KBM-7 (cell line): ENCODE results near the gene RPL41.

Source experiments
- DNase-seq: peaks from one replicate; pipeline ENCODE4 v3.0.0-alpha.2; 2015
- in situ Hi-C: fragments of 300-500 bp; cut with MboI; formaldehyde crosslinking; loops from 2 replicates; pipeline ENCODE4 v1.14.3; 2020; ENCODE audit warnings: low sequenced_read_pairs, low pct_unique_long_range_greater_than_20kb, mixed read lengths

RPL41 gene

DNA sequence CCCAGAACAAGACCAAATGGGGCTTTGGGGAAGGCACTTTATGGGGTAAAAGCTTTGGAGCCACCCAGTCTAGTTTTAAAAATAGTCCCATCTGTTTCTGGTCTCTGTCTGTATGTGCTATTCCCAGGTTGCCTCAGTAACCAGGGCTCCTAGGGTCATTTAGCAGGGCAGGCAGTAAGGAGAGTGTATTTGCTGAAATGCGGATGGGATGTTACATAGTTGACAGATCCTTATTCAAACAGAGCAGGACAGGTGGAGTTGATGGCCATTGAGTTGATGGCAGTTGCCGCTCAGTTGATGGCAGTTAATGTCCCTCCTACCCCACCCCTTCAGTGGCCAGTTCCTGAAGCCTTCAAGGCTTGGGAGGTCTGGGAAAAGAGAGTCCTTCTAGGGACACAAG lies 6.2 kb downstream of the RPL41 start:
- in situ Hi-C loops: no loop called here
- no peak for DNase-seq

DNA sequence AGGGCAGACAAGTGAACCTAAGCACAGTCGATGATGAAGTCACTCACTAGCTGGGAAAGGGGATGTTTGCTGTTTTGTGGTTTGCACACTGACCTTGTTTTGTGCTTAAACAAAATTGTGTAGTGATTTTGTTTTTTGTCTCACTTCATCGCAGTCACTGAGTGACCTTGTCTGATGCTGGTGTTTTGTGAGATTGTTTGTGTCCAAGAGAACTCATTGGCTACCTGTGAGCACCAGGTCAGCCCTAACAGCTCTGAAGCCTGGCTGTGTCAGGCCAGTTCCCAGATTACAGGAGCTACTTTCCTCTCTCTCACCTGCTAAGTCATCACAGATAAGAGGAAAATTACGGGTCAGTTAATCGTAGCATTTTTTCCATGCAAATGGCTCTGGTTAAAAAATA lies 7.7 kb downstream of the RPL41 start:
- in situ Hi-C loops: no loop called here
- DNase-seq: no peak

DNA sequence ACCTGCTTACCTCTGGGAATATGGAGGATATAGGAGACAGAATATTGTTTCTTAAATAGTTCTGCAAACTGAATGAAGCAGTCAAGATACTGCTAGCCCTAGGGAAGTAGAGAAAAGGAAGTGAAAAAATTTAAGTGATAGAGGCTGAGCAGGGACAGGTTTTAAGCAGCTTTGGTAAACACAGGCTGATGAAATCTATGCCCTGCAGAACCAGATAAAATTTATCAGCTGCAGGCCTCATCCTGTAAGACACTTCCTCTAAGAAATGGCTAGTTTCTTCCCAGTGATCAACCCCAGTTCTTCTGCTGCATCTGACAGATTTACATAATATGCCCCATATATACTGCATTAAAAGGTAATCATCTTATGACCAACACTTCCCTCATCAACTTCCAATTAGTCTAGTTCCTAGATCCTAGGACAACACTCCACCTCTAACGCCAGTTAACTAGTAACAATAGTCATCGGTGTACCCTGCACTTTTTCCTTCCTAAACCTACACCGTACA lies 10.4 kb downstream of the RPL41 start:
- in situ Hi-C loops: no loop called here
- DNase-seq: peak; percentile 79

DNA sequence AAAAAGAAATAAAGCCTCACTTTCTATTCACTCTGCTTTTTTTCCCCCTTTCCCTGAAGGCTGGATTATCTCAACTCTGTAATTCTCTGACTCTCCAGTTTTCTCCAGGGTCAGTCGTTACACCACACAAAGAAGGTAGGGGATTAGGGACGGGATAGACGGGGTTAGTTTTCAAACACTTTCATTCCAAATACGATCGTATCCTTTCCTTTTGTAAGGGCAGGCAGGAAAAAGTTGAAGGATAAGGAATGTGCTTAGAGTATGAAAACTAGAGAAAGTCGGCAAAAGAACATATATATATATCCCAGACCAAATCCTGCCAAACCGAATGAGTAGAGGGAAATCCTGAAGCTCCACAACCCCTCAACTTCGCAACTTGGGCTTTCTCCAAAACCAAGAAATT lies 11.1 kb downstream of the RPL41 start:
- in situ Hi-C loops: no loop called here
- no peak for DNase-seq

DNA sequence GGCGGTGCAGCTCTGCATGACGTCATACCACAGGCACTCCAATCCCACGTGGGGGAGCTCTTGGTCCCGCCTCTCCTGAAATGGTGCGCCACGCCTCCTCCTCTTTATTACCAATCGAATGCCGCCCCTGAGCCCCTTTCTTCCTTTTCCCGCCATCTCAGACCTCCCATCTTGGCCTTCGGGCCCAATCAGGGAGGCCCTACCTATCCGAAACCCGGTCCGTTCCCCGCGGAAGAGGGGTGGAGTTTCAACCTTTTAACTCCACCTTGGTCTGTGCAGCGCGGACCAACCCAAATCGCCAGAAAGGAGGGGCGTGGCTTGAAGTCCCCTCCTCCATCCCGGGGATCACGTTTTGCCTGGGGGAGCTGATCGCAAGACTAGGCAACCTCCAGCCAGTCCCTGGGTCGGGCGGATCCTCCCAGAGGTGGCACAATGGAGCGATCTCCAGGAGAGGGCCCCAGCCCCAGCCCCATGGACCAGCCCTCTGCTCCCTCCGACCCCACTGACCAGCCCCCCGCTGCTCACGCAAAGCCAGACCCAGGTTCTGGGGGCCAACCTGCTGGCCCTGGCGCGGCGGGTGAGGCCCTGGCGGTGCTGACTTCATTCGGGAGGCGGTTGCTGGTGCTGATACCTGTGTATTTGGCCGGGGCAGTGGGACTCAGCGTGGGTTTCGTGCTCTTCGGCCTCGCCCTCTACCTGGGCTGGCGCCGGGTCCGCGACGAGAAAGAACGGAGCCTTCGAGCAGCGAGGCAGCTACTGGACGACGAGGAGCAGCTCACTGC lies 11.6 kb downstream of the RPL41 start, which contains the start of gene ESYT1:
Gene ESYT1, plus strand, starts transcription at position 380 of the 782 bp plus-strand sequence. Its CDS starts 53 bp downstream, at position 433.
- in situ Hi-C loops: no loop called here
- DNase-seq: peak; percentile 100

DNA sequence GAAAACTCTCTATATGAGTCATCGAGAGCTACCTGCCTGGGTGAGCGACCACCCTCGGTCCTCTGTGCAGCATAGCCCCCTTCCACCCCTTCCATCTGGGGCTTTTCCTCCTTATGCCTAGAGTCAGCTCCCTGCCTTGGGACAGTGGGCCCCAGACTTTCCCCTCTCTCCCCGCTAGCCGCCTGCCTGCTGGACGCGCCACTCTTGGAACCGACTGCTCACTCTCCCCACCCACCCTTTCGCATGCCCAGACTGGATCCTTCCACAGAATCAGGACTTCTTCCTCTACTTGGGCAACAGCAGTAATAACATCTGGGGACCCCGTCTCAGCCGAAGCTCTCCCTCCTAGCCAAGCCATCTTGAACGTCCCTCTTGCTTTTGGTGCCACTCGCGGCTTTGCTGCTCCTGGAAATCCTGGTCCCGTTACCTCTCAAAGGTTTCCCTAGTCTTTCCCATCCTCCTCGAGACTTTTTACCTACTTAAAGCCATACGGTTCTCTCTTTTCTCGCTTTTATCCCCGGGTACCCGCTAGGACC lies 12.3 kb downstream of the RPL41 start:
- no peak for DNase-seq
- in situ Hi-C loops: no loop called here

DNA sequence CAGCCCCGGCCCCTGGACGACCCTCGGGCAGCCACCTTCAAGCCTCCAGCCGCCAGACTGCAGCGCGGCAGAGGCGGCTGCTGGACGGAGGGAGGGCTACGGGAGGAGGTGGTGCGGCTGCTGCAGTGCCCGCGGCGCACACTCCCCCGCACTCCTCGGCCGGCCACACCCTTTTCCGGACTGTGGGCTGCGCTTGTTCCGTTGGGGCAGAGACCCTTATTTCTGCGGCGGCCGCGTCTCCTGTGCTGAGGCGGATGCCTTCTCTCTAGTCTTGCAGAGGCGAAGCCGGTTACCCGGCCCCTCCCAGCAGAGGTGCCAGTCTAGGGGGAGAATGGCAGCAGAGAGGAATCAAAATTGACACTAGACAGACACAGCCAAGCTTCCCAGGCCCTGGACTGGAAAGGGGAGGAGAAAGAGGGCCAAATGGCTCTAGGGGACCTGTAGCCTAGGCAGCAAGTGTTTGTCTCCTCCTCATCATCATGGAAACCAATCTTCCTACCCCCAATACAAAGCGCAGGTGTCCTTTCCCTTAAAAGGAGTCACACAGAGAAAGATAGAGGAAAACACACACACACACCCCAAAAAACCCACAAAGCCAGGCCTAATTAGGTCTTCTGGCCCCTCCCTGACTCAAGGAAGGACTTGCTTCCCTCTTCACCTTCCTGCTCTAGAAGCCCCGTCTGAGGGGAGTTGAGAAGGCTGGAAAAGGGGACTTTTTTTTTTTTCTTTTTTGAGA lies 12.9 kb downstream of the RPL41 start:
- DNase-seq: peak; percentile 94
- in situ Hi-C loops: no loop called here

DNA sequence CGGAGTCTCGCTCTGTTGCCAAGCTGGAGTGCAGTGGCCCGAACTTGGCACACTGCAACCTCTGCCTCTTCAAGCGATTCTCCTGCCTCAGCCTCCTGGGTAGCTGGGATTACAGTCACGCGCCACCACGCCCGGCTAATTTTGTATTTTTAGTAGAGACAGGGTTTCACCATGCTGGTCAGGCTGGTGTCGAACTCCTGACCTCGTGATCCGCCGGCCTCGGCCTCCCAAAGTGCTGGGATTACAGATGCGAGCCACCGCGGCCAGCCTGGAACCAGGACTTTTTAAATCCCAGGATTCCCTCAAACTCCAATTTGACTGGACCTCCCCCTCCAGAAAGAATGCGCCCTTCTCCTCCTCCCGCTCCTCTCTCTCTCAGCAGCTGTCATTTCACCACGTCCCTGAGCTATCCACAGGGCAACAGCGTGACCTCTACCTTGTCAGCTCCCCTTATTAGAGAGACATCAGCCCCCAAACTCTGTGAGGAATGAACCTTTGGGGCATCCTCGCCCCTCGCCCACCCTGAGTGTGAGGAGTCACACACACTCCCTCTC lies 13.6 kb downstream of the RPL41 start:
- DNase-seq: no peak
- in situ Hi-C loops: no loop called here

DNA sequence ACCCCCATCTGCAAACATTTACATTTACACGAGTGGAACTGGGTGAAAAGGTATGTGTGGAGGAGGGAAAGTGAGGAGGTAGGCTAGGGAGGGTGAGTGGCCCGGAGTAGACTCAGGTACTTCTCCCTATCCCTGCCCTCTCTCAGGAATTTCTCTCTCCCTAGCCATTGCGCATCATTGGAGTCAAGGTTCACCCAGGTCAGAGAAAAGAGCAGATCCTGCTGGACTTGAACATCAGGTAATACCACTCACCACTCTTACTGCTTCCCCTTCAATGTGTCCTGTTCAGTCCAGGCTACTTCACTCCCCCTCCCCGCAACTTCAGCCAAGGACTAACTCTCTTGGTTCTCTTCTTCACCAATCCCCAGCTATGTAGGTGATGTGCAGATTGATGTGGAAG lies 14.4 kb downstream of the RPL41 start:
- DNase-seq: no peak

DNA sequence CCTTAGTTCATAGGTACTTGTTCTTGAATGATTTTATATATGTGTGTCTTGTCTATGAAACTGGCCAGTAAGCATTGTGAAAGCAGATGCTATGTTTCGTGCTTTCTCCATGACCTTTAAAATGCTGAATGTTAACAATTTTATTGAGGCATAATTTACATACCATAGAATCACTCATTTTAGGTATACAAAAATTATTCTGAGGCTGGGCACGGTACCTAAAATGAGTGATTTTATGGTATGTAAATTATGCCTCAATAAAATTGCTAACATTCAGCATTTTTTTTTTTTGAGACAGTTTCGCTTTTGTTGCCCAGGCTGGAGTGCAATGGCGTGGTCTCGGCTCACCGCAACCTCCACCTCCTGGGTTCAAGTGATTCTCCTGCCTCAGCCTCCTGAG lies 18.5 kb downstream of the RPL41 start:
- DNase-seq: no peak
- in situ Hi-C loops: no loop called here

More for the DNA sequence above, 14.4 kb downstream of the RPL41 start:
- in situ Hi-C loops: no loop called here

DNA sequence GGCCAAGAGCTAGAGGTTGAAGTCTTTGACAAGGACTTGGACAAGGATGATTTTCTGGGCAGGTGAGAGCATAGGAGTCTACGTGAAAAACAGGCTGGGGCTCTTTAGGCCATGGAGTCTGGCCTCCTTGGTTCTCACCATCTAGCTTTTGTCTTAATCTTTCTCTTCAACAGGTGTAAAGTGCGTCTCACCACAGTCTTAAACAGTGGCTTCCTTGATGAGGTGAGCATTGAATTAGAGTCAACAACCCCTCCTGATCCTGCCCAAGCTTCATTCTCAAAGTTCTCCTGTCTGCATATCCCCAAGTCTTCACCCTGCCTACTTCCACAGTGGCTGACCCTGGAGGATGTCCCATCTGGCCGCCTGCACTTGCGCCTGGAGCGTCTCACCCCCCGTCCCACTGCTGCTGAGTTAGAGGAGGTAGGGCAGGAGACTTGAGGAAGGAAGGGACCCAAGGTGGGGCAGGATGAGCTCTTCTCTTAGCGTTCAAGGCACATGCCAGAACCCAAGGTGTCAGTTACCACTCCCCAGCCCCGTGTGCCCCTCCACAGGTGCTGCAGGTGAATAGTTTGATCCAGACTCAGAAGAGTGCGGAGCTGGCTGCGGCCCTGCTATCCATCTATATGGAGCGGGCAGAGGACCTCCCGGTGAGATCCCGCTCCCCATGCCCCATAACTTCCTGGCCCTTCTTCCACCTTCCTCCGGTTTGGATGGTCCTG lies 21.6 kb downstream of the RPL41 start:
- in situ Hi-C loops: no loop called here
- no peak for DNase-seq

DNA sequence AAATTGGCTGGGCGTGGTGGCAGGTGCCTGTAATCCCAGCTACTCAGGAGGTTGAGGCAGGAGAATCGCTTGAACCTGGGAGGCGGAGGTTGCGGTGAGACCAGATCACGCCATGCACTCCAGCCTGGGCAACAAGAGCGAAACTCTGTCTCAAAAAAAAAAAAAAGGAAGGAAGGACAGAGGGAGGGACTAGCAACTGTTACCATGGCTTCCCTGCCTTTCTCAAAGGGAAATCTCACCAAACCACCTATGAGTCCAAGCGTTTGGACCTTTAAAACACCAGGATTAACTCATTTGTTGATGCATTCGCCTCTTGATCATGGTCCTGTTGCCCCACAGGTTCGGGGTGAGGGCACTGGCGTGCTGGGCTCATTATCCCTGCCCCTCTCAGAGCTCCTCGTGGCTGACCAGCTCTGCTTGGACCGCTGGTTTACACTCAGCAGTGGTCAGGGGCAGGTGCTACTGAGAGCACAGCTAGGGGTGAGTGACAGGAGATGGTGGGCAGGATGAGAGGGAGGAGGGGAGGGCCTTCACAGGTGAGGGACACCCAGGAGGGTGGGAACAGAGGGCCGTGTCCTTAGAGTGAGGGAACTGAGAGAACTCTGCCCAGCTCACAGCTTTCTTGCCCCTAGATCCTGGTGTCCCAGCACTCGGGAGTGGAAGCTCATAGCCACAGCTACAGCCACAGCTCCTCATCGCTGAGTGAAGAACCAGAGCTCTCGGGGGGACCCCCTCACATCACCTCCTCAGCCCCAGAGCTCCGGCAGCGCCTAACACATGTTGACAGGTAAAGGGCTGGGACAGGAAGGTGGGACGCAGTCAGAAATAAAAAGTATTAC lies 25.7 kb downstream of the RPL41 start:
- no peak for DNase-seq
- in situ Hi-C loops: no loop called here

DNA sequence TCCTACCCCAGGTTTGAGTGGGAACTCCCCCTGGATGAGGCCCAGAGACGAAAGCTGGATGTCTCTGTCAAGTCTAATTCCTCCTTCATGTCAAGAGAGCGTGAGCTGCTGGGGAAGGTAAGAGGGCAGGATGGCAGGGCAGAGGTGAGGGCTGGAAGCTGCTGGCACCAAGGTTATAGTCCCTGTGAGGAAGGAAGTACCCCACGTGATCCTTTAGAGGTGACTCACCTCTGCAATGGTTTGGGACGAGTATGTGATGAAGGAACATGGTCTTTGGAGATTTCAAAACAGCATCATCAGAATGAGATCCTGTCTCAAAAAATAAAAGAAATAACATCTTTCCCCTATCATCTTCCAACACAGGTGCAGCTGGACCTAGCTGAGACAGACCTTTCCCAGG lies 26.8 kb downstream of the RPL41 start:
- in situ Hi-C loops: no loop called here
- no peak for DNase-seq

DNA sequence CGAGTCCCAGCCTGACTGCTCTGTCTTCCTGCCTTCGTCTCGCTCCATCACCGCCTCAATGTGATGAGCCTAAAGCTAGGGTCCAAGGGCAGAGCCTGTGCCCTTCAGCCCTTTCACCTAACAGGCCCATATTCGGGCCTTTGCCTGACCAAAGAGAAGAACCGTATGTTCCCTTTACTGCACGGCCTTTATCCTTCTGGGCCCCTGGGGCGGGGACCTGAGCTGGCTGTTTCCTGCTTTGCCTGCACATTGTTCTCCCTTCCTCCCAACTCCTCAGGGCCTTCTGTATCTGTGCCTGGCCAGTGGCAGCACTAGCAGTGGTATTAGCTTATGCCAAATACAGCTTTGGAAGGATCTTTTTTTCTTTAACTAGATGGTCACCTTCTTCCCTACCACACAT lies 27.4 kb downstream of the RPL41 start:
- no peak for DNase-seq

DNA sequence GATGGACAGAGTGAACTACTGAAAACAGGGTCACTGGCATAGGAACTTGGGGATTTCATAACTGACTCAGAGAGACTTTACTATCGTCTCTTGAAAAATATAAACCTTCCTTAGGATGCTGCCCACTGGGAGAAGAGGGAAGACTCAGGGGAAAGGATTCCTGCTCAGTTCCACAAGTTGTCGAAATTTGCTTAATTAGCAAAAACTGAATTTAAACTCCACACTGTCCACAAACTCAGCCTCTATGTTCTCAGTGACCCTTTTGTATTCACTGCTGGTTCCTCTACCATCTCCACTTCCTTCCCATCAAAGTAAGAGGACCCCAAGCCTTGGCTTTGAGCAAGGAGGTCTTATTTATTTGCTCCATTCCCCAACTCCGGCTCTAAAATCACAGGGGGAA lies 28.8 kb downstream of the RPL41 start:
- in situ Hi-C loops: no loop called here
- DNase-seq: no peak

More for the DNA sequence above, 27.4 kb downstream of the RPL41 start:
- in situ Hi-C loops: no loop called here

DNA sequence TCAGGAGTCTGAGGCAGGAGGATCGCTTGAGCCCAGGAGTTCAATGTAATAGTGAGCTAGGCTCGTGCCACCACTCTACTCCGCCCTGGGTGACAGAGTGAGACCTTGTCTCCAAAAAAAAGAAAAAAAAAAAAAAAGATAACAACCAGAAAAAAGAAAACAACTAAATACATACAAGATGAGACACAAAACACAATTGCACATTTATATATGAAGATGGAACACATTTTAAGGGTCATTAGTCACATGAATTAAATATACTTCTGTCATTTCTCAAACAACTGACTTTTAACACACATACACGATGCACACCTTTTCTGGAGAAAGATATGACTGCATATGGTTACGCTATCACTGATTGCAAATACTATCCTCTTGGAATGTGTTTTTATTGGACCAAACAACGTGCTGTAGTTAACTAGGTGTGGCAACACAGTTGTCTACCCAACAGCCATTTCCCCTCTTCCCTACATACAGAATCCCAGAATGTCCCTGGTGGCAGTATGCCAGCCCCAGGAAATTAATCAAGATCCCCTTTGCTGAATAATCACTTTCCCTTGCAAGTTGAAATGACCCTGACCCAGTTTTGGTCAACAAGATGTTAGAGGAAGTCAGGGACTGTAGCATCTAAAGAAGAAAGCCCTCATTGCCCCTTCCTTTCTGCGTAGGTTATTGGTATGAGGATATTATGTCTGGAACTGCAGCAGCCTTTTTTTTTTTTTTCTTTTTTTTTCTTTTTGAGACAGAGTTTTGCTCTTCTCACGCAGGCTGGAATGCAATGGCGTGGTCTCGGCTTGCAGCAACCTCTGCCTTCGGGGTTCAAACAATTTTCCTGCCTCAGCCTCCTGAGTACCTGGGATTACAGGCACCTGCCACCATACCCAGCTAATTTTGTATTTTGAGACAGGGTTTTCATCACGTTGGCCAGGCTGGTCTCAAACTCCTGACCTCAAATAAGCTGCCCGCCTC lies 30.3 kb downstream of the RPL41 start:
- in situ Hi-C loops: no loop called here
- no peak for DNase-seq

DNA sequence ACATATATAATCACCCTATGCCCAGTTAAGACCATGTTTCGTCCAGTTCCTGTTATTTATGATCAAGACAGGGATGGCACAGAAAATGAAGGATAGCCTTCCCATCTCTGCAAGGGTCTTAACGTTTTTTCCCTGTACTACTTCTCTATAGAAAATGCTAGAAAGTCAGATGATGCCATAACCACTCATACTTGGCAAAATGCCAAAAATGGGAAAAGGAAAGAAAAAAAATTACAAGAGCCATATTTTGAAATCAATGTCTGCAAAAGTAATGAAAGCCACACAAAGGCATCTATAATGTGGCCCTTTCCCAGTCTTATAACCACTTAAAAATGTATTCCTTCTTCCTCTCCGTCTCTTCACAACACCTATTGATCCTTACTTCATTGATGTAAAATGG lies 34.1 kb downstream of the RPL41 start:
- peak; percentile 45 for DNase-seq
- in situ Hi-C loops: no loop called here
